ENCODE data around the gene MEMO1.
"Not testable (repeated sequence)": the region's sequence is repeated elsewhere in the genome, so short reads cannot be mapped to it uniquely, and the experiment has no call there.

Gene MEMO1

GRCh38 chr2:32010670-32011484, at the start of gene MEMO1:
MEMO1 (minus strand) TSS chr2:32011008; CDS start chr2:32010247, 761 bp downstream.
- peak; percentile 91 for DNase-seq

GRCh38 chr2:32060266-32060665, 49.5 kb upstream of the MEMO1 start:
- DNase-seq = no peak

GRCh38 chr2:32058130-32058529, 47.3 kb upstream of the MEMO1 start:
- DNase-seq = no peak

- DNase-seq = not testable (repeated sequence)
Measured at GRCh38 chr2:32054583-32054982, 43.8 kb upstream of the MEMO1 start.

- DNase-seq = no peak
Measured at GRCh38 chr2:32051836-32052439, 41.1 kb upstream of the MEMO1 start.

- no peak for DNase-seq
Measured at GRCh38 chr2:32043561-32043960, 32.8 kb upstream of the MEMO1 start.

- peak; percentile 96 for DNase-seq
Measured at GRCh38 chr2:32039447-32040219, 28.8 kb upstream of the MEMO1 start, which contains the start of gene DPY30. DPY30 (minus strand) TSS chr2:32039805; CDS start chr2:32039456, 349 bp downstream.

- not testable (repeated sequence) for DNase-seq
Measured at GRCh38 chr2:32034198-32034887, 23.5 kb upstream of the MEMO1 start.

- DNase-seq = not testable (repeated sequence)
Measured at GRCh38 chr2:32018789-32019482, 8.1 kb upstream of the MEMO1 start.

- DNase-seq = no peak
Measured at GRCh38 chr2:32012872-32013271, 2.1 kb upstream of the MEMO1 start.

GRCh38 chr2:32011485-32011960, 715 bp upstream of the MEMO1 start:
- DNase-seq = peak; percentile 49

GRCh38 chr2:32010280-32010669, 533 bp downstream of the MEMO1 start:
- DNase-seq = peak; percentile 48

GRCh38 chr2:32009516-32010256, 1.1 kb downstream of the MEMO1 start:
- DNase-seq = peak; percentile 49

- no peak for DNase-seq
Measured at GRCh38 chr2:32008805-32009515, 1.8 kb downstream of the MEMO1 start.

GRCh38 chr2:32007121-32007391, 3.8 kb downstream of the MEMO1 start:
- no peak for DNase-seq

GRCh38 chr2:32005371-32005976, 5.3 kb downstream of the MEMO1 start:
- no peak for DNase-seq

- no peak for DNase-seq
Measured at GRCh38 chr2:32003791-32004190, 7.0 kb downstream of the MEMO1 start.

GRCh38 chr2:32002406-32002805, 8.4 kb downstream of the MEMO1 start:
- no peak for DNase-seq

- DNase-seq = no peak
Measured at GRCh38 chr2:31999438-31999837, 11.4 kb downstream of the MEMO1 start.

- DNase-seq = no peak
Measured at GRCh38 chr2:31998731-31999383, 12.0 kb downstream of the MEMO1 start.

All from suppressor macrophage treated with lipopolysaccharide for 4 hours (primary cell).